Suprapubic skin (tissue), 4 donors: ENCODE results near the gene SRA1. TPM values are rescaled to one million over a fixed set of nuclear protein-coding genes. Genes with fewer than 3 reads are reported as not detected.

Experiments used
- DNase-seq, 2 donors: peaks; one replicate each; pipeline ENCODE4 v3.0.0-alpha.2; 2019; ENCODE audit warnings: low spot score in 2 of 2
- H3K27ac ChIP-seq: fragments of 200-600 bp; sonication (generic); one replicate; pipeline ENCODE4 v1.5.1; 2019
- H3K27me3 ChIP-seq: fragments of 200-600 bp; sonication (generic); one replicate; pipeline ENCODE4 v1.5.1; 2019
- H3K36me3 ChIP-seq: fragments of 200-600 bp; sonication (generic); one replicate; pipeline ENCODE4 v1.5.1; 2019
- H3K4me1 ChIP-seq: fragments of 200-600 bp; sonication (generic); one replicate; pipeline ENCODE4 v1.5.1; 2019
- H3K4me3 ChIP-seq: fragments of 200-600 bp; sonication (generic); one replicate; pipeline ENCODE4 v1.5.1; 2019; ENCODE audit warnings: mild to moderate bottlenecking
- H3K9me3 ChIP-seq: fragments of 200-600 bp; sonication (generic); one replicate; pipeline ENCODE4 v1.5.1; 2019
- EP300 ChIP-seq: sonication (generic); formaldehyde crosslinking; IDR thresholded peaks from one replicate; pipeline ENCODE4 v1.6.1; 2017; ENCODE audit warnings: antibody characterized with exemption
- POLR2A ChIP-seq, 2 donors: fragments of 450-650 bp; IDR thresholded peaks; one replicate each; pipeline ENCODE4 v1.6.1; 2017; ENCODE audit warnings: antibody characterized with exemption in 2 of 2, mild to moderate bottlenecking in 2 of 2, moderate library complexity in 2 of 2
- POLR2AphosphoS5 ChIP-seq, 3 donors: sonication (generic); formaldehyde crosslinking; IDR thresholded peaks; one replicate each; pipeline ENCODE4 v1.6.1; 2017; ENCODE audit warnings: antibody characterized with exemption in 3 of 3
- WGBS: methylation state at CpG from one replicate; pipeline ENCODE4 v1.1.5; 2018; 5-methylcytosine and 5-hydroxymethylcytosine counted together
- total RNA-seq, 4 donors: library from RNA; depleted of rRNA; stranded (reverse); fragments of >200 nt; gene quantifications; one replicate each; pipeline ENCODE4 v1.1.0, GENCODE V29; 2016
- TF ChIP-seq, protein P1 (sequence below), 2 donors: fragments of 200-600 bp in 1 of 2; fragments of 450-650 bp in 1 of 2; sonication (generic) in 1 of 2; IDR thresholded peaks; one replicate each; pipeline ENCODE4 v1.5.1; 2016 to 2019; ENCODE audit warnings: antibody characterized with exemption in 2 of 2, mild to moderate bottlenecking in 1 of 2, moderate library complexity in 1 of 2

The SRA1 gene
- total RNA-seq, 4 donors from 2014 or later = 15.8 to 27.7 (median 17.6) TPM

GRCh38 chr5:140570058-140570457, 12.8 kb upstream of the SRA1 start:
- Histone ChIP-seq H3K36me3 (peaks cover 26% of the 10 kb centered on the region), H3K4me3 (no peak overlapping the region), H3K4me1 (peaks cover 34% of the 10 kb centered on the region), H3K27ac (no peak overlapping the region), H3K27me3 (no peaks in the 10 kb centered on the region), H3K9me3 (no peaks in the 10 kb centered on the region)
- WGBS = 75% methylated on average over 4 of the region's 4 CpGs
- DNase-seq = no peak
- TF ChIP-seq POLR2AphosphoS5 (IDR thresholded peaks at IDR 0.05) = no peak
- TF ChIP-seq POLR2A (IDR thresholded peaks at IDR 0.05) = no peak
- no peak for TF ChIP-seq EP300
- TF ChIP-seq, protein P1, sequence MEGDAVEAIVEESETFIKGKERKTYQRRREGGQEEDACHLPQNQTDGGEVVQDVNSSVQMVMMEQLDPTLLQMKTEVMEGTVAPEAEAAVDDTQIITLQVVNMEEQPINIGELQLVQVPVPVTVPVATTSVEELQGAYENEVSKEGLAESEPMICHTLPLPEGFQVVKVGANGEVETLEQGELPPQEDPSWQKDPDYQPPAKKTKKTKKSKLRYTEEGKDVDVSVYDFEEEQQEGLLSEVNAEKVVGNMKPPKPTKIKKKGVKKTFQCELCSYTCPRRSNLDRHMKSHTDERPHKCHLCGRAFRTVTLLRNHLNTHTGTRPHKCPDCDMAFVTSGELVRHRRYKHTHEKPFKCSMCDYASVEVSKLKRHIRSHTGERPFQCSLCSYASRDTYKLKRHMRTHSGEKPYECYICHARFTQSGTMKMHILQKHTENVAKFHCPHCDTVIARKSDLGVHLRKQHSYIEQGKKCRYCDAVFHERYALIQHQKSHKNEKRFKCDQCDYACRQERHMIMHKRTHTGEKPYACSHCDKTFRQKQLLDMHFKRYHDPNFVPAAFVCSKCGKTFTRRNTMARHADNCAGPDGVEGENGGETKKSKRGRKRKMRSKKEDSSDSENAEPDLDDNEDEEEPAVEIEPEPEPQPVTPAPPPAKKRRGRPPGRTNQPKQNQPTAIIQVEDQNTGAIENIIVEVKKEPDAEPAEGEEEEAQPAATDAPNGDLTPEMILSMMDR (IDR thresholded peaks at IDR 0.05) = no peak

DNA sequence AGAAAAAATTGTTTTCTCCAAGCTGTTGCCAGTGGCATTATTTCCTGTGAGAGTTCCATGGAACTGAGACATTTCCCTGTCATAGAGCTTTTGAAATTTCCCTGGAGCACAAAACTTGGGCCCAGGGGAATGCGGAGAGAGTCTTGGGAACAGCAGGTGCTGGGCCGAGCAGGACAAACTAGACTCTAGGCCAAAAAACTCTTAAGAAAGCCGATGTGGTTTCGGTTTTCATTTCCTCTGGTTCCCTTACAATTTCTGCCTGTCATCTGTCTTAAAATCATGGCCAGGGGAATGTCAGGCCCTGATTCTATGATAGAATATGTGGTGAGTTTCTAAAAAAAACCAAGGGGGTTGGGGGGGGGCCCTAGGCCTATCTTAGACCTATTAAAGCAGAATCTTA, 11.9 kb upstream of the SRA1 start:
- H3K36me3 ChIP-seq = peaks cover 26% of the 10 kb centered on the region
- peak overlapping the region; percentile 3 for H3K27ac ChIP-seq
- H3K9me3 ChIP-seq = no peaks in the 10 kb centered on the region
- TF ChIP-seq POLR2A (IDR thresholded peaks at IDR 0.05) (no peak), POLR2AphosphoS5 (IDR thresholded peaks at IDR 0.05) (no peak), EP300 (no peak)
- TF ChIP-seq, protein P1 (IDR thresholded peaks at IDR 0.05) = no peak
- H3K27me3 ChIP-seq = no peaks in the 10 kb centered on the region
- 37% methylated on average over 4 of the region's 4 CpGs for WGBS
- DNase-seq = no peak
- H3K4me3 ChIP-seq = no peak overlapping the region
- peaks cover 36% of the 10 kb centered on the region for H3K4me1 ChIP-seq

GRCh38 chr5:140568443-140569063, 11.3 kb upstream of the SRA1 start:
- no peak for TF ChIP-seq POLR2AphosphoS5 (IDR thresholded peaks at IDR 0.05)
- TF ChIP-seq EP300 = no peak
- TF ChIP-seq, protein P1 (IDR thresholded peaks at IDR 0.05) = no peak
- TF ChIP-seq POLR2A (IDR thresholded peaks at IDR 0.05) = no peak
- DNase-seq = no peak
- WGBS = 95% methylated on average over 2 of the region's 2 CpGs
- Histone ChIP-seq H3K4me1 (peaks cover 40% of the 10 kb centered on the region), H3K36me3 (peaks cover 26% of the 10 kb centered on the region), H3K9me3 (no peaks in the 10 kb centered on the region), H3K27ac (peak overlapping the region; percentile 3), H3K27me3 (no peaks in the 10 kb centered on the region), H3K4me3 (no peak overlapping the region)

- H3K27me3 ChIP-seq = no peaks in the 10 kb centered on the region
- H3K36me3 ChIP-seq = peaks cover 26% of the 10 kb centered on the region
- no peak for DNase-seq
- H3K4me3 ChIP-seq = no peak overlapping the region
- H3K9me3 ChIP-seq = no peaks in the 10 kb centered on the region
- TF ChIP-seq POLR2A (IDR thresholded peaks at IDR 0.05) (no peak), POLR2AphosphoS5 (IDR thresholded peaks at IDR 0.05) (no peak), EP300 (no peak)
- TF ChIP-seq, protein P1 (IDR thresholded peaks at IDR 0.05) = no peak
- H3K27ac ChIP-seq = no peak overlapping the region
- 92% methylated on average over 12 of the region's 13 CpGs for WGBS
- peaks cover 47% of the 10 kb centered on the region for H3K4me1 ChIP-seq
Observed at GRCh38 chr5:140567871-140568270, 10.6 kb upstream of the SRA1 start.

DNA sequence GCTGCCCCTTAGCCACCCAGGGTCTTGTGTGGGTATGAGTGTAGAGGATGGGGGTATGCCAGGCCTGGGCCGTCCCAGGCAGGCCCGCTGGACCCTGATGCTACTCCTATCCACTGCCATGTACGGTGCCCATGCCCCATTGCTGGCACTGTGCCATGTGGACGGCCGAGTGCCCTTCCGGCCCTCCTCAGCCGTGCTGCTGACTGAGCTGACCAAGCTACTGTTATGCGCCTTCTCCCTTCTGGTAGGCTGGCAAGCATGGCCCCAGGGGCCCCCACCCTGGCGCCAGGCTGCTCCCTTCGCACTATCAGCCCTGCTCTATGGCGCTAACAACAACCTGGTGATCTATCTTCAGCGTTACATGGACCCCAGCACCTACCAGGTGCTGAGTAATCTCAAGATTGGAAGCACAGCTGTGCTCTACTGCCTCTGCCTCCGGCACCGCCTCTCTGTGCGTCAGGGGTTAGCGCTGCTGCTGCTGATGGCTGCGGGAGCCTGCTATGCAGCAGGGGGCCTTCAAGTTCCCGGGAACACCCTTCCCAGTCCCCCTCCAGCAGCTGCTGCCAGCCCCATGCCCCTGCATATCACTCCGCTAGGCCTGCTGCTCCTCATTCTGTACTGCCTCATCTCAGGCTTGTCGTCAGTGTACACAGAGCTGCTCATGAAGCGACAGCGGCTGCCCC, 10.0 kb upstream of the SRA1 start:
- Histone ChIP-seq H3K9me3 (no peaks in the 10 kb centered on the region), H3K4me1 (peaks cover 53% of the 10 kb centered on the region), H3K36me3 (peaks cover 26% of the 10 kb centered on the region), H3K4me3 (no peak overlapping the region), H3K27ac (no peak overlapping the region), H3K27me3 (no peaks in the 10 kb centered on the region)
- DNase-seq = no peak
- WGBS = 92% methylated on average over 20 of the region's 22 CpGs
- TF ChIP-seq, protein P1 (IDR thresholded peaks at IDR 0.05) = no peak
- TF ChIP-seq POLR2A (IDR thresholded peaks at IDR 0.05) = no peak
- TF ChIP-seq EP300 = no peak
